Activated naive CD8-positive, alpha-beta T cell (primary cell): ENCODE measurements around the gene PPP1R10.
"Not testable (repeated sequence)": the region's sequence is repeated elsewhere in the genome, so short reads cannot be mapped to it uniquely, and the experiment has no call there.

ENCODE experiments used
- H3K27ac Mint-ChIP-seq: one replicate; pipeline ENCODE4 v1.8.0; 2021; ENCODE audit warnings: mixed read lengths
- H3K27me3 Mint-ChIP-seq: one replicate; pipeline ENCODE4 v1.8.0; 2021; ENCODE audit warnings: mixed read lengths
- H3K36me3 Mint-ChIP-seq: one replicate; pipeline ENCODE4 v1.8.0; 2021; ENCODE audit warnings: mixed read lengths
- H3K4me1 Mint-ChIP-seq: one replicate; pipeline ENCODE4 v1.8.0; 2021; ENCODE audit warnings: low read depth, mixed read lengths
- H3K4me3 Mint-ChIP-seq: one replicate; pipeline ENCODE4 v1.8.0; 2021; ENCODE audit warnings: mild to moderate bottlenecking, mixed read lengths
- H3K9me3 Mint-ChIP-seq: one replicate; pipeline ENCODE4 v1.8.0; 2021; ENCODE audit warnings: low read depth, mixed read lengths

PPP1R10 gene

DNA sequence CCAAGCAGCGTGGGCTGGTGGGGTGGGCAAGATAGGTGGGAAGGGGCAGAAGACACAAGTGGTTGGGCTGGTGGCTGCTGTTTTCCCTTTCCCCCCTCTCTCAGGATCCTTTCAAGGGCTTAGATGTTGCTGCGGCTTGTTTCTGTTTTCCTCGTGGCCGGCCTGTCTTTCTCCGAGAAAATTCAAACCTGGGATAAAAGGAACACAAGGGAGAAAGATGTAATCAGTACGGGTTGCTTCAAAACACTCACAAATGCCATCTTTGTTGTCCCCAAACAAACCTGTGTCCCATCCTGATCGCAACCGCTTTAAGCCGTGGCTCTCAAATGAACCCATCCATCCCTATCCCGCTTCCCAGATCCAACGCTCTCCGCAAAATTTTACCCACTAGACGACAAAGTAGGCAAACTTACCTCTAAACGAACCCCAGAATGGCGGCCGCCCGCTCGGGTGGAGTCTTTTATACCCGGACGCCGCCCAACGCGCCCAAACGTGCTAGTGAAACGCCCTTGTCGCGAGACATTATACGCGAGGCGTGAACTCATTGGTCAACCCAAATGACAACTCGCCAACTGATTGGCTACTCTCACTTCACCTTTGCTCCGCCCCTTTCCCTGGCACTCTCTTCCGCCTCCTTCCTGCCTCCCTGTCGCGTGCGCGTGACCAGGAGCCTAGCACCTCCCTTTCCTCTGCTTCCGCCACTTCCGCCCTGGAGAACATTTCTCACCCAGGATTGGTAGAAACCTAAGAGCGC, at the start of gene PPP1R10:
Gene PPP1R10 (minus strand): TSS at position 433 of the 754 bp plus-strand sequence. CDS start 7,299 bp downstream, outside the sequence.
- peaks cover 45% of the 10 kb centered on the region for H3K4me1 Mint-ChIP-seq
- peaks cover 27% of the 10 kb centered on the region for H3K36me3 Mint-ChIP-seq
- no peaks in the 10 kb centered on the region for H3K27me3 Mint-ChIP-seq
- H3K27ac Mint-ChIP-seq: peak within 1 kb of the TSS; percentile 100
- H3K9me3 Mint-ChIP-seq: no peaks in the 10 kb centered on the region
- H3K4me3 Mint-ChIP-seq: peak within 1 kb of the TSS; percentile 99

DNA sequence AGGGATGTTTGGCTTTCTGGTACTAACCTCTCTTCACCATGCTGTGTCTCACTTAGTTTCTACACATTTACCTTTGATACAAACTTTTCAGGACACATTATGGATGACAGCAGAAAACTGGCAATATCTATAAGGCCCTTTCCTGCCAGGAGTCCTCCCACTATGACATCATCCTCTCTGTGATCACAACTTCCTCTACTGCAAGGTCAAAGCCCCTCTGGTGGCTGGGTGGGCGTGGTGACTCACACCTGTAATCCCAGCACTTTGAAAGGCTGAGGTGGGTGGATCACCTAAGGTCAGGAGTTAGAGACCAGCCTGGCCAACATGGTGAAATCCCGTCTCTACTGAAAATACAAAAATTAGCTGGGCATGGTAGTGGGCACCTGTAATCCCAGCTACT, 49.3 kb upstream of the PPP1R10 start:
- H3K4me3 Mint-ChIP-seq, H3K9me3 Mint-ChIP-seq, H3K27me3 Mint-ChIP-seq: not testable (repeated sequence)
- peaks cover 14% of the 10 kb centered on the region for H3K36me3 Mint-ChIP-seq
- peaks cover 32% of the 10 kb centered on the region for H3K4me1 Mint-ChIP-seq
- H3K27ac Mint-ChIP-seq: peak overlapping the region; percentile 61

DNA sequence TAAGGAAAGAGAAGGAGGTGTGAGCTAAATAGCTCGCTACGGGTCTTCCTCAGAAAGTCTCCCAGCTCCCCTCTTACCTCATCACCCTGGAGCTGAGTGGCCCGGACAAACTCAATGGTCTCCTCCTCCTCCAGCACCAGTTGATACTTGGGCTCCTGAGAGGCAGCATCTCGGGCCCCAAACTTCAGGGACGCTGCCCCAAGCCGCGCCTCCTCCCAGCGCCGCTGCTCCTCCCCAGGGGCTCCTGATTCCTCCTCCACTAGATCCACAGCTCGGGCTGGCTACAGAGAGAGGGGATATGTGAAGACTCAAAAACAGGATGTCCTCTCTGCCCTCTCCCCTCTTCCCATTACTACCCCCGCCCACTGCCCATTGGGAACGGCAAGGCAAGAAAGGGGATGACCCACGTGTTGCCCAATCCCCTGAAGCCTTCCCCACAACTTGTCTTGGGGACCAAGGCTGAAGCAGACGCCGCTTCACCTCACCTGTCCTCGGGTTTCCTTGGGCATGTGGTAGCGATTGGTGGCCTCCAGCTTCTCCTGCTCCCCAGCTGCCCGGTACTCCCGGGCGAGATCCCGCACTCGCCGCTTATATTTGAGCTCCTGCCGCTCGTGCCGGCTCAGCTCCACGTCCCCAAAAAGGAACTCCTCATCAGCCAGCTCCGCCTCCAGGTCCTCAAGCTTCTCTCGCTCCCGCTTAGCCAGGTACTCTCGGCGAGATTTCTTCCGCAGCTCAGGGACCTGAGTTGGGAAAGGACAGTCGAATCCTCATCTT, 48.1 kb upstream of the PPP1R10 start:
- H3K27ac Mint-ChIP-seq: peak overlapping the region; percentile 22
- H3K4me1 Mint-ChIP-seq: peaks cover 21% of the 10 kb centered on the region
- peaks cover 11% of the 10 kb centered on the region for H3K36me3 Mint-ChIP-seq
- no peaks in the 10 kb centered on the region for H3K27me3 Mint-ChIP-seq
- no peak overlapping the region for H3K4me3 Mint-ChIP-seq
- H3K9me3 Mint-ChIP-seq: no peaks in the 10 kb centered on the region

DNA sequence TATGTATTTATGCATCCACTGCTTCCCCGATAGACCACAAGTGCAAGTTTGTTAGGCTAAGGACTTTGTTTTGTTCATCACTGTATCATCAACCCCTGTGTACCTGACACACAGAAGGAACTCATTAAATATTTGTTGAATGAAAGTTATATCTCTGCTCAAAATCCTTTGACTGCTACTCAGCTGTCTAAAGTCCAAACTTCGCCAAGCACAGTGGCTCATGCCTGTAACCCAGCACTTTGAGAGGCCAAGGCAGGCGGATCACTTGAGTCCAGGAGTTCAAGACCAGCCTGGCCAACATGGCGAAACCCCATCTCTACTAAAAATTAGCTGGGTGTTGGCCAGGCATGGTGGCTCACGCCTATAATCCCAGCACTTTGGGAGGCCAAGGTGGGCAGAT, 40.9 kb upstream of the PPP1R10 start:
- not testable (repeated sequence) for H3K9me3 Mint-ChIP-seq, H3K4me3 Mint-ChIP-seq, H3K27ac Mint-ChIP-seq, H3K27me3 Mint-ChIP-seq, H3K4me1 Mint-ChIP-seq
- H3K36me3 Mint-ChIP-seq: peaks cover 15% of the 10 kb centered on the region

DNA sequence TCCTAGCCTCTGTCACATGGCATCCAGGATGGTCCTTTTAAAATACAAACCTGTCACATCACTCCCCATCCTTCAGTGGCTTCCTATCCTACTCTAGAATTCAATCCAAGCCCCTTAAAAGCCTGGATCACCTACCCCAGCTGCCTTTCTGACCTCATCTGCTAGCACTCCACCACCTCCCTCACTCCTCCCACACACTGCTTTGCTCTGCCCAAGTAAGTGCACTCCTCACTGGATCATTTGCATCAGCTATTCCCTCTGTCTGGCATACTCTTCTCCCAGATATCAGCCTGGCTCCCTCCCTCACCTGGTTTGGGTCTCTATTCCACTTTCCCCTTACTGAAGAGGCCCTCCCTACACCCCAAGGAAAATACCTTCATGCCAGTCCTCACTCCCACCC, 40.4 kb upstream of the PPP1R10 start:
- no peaks in the 10 kb centered on the region for H3K4me1 Mint-ChIP-seq
- H3K36me3 Mint-ChIP-seq: peaks cover 15% of the 10 kb centered on the region
- no peak overlapping the region for H3K27ac Mint-ChIP-seq
- H3K4me3 Mint-ChIP-seq: no peak overlapping the region
- no peaks in the 10 kb centered on the region for H3K27me3 Mint-ChIP-seq
- no peaks in the 10 kb centered on the region for H3K9me3 Mint-ChIP-seq

DNA sequence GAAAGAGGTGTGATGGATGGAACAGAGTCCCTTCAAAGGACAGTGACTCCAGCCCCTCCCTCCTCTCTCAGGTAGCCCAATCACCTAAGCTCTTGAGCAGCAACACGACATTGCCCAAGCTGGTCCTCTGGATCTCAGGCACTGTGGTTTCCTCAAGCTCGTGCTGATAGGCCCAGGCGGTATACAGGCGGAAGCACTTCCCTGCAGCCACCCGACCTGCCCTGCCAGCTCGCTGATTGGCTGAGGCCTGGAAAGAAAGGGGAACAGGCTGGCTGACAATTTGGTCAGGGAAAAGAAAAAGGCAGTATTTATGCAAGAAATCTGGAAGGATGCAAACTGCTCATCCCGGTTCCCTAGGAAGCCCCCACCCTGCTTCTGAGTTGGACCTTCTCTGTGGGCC, 39.5 kb upstream of the PPP1R10 start:
- H3K4me3 Mint-ChIP-seq: no peak overlapping the region
- H3K9me3 Mint-ChIP-seq: no peaks in the 10 kb centered on the region
- H3K4me1 Mint-ChIP-seq: no peaks in the 10 kb centered on the region
- peaks cover 8% of the 10 kb centered on the region for H3K36me3 Mint-ChIP-seq
- H3K27ac Mint-ChIP-seq: no peak overlapping the region
- no peaks in the 10 kb centered on the region for H3K27me3 Mint-ChIP-seq

DNA sequence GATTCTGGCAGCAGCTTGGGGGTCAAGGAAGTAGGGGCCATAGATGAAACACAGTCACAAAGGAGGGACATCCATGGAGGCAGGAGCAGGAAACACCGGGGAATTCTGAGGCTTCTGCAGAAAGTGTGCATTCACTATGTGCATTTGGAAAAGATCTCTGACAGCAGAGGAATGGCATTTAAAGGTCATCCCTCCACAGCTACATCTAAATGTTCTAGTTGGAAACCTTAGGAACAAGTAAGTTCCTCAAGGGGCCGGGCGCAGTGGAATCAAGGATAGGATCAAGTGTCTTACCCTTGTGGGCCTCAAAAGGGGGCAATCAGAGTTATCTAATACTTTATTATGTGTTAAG, 38.7 kb upstream of the PPP1R10 start:
- no peaks in the 10 kb centered on the region for H3K4me1 Mint-ChIP-seq
- no peak overlapping the region for H3K27ac Mint-ChIP-seq
- H3K9me3 Mint-ChIP-seq: no peaks in the 10 kb centered on the region
- peaks cover 8% of the 10 kb centered on the region for H3K36me3 Mint-ChIP-seq
- H3K27me3 Mint-ChIP-seq: no peaks in the 10 kb centered on the region
- H3K4me3 Mint-ChIP-seq: no peak overlapping the region

DNA sequence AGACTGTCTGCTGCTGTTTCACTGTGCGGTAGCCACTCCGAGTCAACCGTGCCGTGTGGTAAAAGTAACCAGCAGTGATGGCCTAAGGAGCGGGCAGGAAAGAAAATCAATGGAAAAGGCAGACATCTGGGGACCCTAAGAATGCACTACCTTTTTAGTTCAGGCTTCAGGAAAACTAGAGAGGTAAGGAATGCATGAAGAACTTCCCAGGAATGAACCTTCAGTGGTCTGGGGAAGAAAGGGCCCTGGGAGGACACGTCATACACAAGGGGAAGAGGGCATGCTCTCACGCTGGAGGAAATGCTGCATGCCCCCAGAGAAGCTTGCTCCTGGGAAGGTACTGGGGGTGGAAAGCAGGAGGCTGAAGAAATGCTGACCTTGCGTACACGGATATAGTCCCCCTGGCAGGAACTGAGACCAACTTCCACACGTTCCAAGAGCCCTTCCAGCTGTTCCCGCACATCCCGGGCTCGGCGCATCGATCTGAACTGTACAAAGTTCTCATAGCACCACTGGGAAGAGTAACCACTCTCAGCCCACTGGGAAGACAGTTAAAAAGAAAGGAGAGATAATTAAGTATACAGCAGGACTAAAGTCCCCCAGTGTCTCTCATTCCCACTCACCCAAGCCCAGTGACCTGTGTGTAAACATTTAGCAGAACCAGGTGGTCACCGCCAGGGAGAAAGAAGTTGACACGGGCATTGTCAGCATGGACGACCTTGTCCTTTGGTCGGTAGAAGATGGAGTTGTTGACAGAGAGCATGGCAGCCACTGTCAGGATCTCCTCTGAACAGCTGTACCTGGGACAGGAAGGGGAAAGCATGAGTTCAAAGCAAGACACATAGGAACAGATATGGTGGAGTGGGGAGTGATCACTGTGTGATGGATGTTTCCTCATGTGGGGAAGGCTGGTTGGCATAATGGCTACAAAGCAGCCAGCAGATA, 38.0 kb upstream of the PPP1R10 start:
- no peaks in the 10 kb centered on the region for H3K4me1 Mint-ChIP-seq
- H3K27me3 Mint-ChIP-seq: no peaks in the 10 kb centered on the region
- H3K27ac Mint-ChIP-seq: peak overlapping the region; percentile 58
- H3K9me3 Mint-ChIP-seq: no peaks in the 10 kb centered on the region
- H3K4me3 Mint-ChIP-seq: no peak overlapping the region
- H3K36me3 Mint-ChIP-seq: peaks cover 8% of the 10 kb centered on the region

DNA sequence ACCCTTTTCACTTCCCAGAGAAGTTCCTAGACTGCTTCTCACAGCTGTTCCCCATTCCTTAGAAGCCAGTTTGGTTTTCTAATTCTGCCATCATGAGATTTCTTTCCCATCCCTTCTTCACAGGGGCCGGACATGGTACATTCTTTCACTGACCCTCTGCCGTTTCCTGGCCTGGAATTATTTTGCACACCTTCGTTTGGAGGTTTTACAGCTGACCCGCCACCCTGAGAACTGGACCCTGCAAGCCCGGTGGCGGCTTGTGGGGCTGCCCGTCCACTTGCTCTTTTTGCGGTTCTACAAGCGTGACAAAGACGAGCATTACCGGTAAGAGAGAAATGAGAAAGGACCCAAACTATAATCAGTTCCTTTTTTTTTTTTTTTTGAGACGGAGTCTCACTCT, 34.1 kb upstream of the PPP1R10 start:
- Mint-ChIP-seq H3K9me3 (no peaks in the 10 kb centered on the region), H3K36me3 (peaks cover 4% of the 10 kb centered on the region)

DNA sequence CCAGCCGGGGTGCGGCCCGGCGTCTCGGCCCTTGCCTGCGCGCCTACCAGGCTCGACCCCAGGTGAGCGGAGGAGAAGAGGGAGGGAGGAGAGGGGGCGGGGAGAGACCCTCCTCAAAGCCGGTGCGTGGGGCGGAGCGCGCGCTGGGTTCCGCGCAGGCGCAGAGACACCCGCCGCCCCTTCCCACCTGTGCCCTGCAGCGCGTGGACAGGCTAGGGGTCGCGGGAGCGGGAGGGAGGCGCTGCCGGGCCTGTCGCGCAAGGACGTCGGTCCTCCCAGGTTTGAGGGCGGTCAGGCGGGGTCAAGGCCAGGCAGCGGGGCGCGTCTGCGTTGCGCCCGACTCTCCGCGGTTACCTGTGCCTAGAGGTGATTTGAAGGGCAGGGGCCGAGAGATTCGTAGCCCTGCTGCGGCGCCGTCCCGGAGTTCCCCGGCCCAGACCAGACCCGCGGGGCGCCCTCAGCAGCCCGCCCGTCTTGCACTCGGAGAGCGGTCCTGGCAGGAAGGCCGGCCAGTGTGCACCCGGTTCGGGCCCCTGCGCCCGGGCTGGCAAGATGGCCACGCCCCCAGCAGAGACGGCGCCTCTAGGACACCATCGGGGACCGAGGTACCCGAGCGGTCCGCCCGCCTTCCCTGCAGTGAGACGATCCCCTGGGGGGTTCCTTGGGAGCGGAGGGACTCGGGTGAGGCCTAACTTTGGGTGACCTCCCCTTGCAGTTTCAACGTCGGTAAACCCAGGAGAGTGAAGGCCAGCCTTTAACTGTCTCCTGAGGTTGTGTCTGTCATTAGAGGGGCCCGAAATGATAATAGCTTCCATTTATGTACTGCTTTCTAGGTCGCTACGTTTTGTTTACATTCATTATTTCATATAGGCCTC, 30.4 kb upstream of the PPP1R10 start:
- H3K9me3 Mint-ChIP-seq: no peaks in the 10 kb centered on the region
- H3K27ac Mint-ChIP-seq: peak overlapping the region; percentile 84
- H3K4me1 Mint-ChIP-seq: peaks cover 27% of the 10 kb centered on the region
- no peaks in the 10 kb centered on the region for H3K27me3 Mint-ChIP-seq
- peak overlapping the region; percentile 92 for H3K4me3 Mint-ChIP-seq
- H3K36me3 Mint-ChIP-seq: peaks cover 2% of the 10 kb centered on the region

More for the DNA sequence above, 34.1 kb upstream of the PPP1R10 start:
- Mint-ChIP-seq H3K4me3 (no peak overlapping the region), H3K4me1 (peaks cover 15% of the 10 kb centered on the region), H3K27me3 (no peaks in the 10 kb centered on the region), H3K27ac (no peak overlapping the region)

DNA sequence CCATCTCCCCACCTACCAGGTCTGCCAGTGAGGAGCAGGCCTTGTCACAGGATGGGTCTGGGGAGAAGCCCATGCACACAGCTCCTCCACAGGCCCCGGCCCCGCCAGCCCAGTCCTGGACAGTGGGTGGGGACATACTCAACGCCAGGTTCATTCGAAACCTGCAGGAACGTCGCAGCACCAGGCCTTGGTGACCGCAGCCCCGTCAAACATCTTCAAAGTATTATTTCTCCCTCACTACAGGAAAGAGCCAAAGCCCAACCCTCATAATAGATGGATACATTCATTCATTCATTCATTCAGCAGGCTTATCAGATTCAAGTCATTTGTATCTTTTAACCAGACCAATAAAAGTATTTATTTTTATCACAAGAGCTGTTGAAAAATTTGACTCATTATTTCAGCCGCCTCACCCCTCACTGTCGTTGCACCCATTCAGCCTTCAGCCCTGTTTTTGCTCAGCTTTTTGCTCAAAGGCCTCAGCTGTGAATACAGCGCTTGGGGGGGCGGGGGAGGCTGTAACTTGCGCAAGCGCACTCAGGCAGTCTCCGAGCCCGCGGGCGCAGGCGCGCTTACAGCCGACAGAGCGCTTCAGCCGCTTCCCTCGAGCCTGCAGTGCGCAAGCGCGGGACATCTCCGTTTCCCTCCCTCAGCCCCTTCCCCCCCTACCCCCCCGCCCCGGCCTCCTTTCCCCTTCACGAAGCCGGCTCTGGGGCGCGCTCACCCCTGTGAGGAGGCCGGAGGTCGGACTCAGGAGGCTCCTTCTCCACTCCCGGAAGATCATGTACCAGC, 29.6 kb upstream of the PPP1R10 start, which contains the start of gene C6orf136:
Gene C6orf136 (plus strand): TSS at position 684 of the 792 bp plus-strand sequence. CDS start 99 bp downstream, at position 783.
- Mint-ChIP-seq H3K4me3 (peak within 1 kb of the TSS; percentile 92), H3K27me3 (no peaks in the 10 kb centered on the region), H3K36me3 (peaks cover 2% of the 10 kb centered on the region), H3K4me1 (peaks cover 30% of the 10 kb centered on the region), H3K27ac (peak within 1 kb of the TSS; percentile 85), H3K9me3 (no peaks in the 10 kb centered on the region)

DNA sequence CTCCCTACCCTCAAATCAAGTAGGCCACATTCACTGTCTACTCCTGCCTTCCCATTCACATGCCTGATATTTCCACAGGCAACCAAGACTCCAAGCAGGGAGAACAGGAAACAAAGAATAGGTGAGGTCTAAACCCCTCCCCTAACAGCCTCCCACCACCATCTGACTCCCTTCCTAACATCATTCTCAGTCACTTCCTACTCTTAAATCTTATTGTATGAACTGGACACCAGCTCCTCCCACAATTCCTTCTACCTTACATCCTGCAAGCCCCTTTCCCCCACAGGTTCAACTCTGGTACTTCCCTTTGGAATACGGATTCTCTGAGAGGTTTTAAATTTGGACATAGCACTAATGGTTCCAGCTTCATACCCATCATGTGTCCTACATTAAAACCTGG, 28.9 kb upstream of the PPP1R10 start:
- Mint-ChIP-seq H3K36me3 (peaks cover 3% of the 10 kb centered on the region), H3K27ac (peak overlapping the region; percentile 78)

DNA sequence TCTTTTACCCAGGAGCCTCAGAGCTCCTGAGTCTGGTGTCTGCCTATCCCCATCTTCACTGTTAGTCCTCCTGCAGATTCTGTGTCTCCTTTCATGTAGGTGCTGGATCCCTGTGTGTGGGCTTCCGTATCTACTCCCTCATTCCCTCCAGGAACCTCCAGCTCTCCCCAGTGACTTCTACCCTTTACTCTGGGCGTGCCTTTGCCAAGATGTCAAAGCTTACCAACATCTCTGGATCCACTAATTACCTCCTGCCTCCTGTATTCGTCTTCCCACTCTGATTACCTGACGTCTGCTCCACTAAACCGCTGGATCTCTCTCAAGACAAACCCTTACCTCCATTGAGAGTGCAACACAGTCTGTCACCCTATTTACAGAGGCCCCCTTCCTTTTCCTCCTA, 27.7 kb upstream of the PPP1R10 start:
- peaks cover 45% of the 10 kb centered on the region for H3K4me1 Mint-ChIP-seq
- no peaks in the 10 kb centered on the region for H3K9me3 Mint-ChIP-seq
- H3K36me3 Mint-ChIP-seq: peaks cover 7% of the 10 kb centered on the region
- no peaks in the 10 kb centered on the region for H3K27me3 Mint-ChIP-seq
- no peak overlapping the region for H3K4me3 Mint-ChIP-seq
- no peak overlapping the region for H3K27ac Mint-ChIP-seq

More for the DNA sequence above, 28.9 kb upstream of the PPP1R10 start:
- no peaks in the 10 kb centered on the region for H3K27me3 Mint-ChIP-seq
- no peaks in the 10 kb centered on the region for H3K9me3 Mint-ChIP-seq
- peak overlapping the region; percentile 92 for H3K4me3 Mint-ChIP-seq
- H3K4me1 Mint-ChIP-seq: peaks cover 35% of the 10 kb centered on the region
